ENCODE measurements around the gene TBCC.

The TBCC gene

GRCh38 chr6:42745083-42745639, 742 bp downstream of the TBCC start:
- TF ChIP-seq RARB (CRISPR knock-in tag; IDR thresholded peaks at IDR 0.05) = no peak
- no peak for TF ChIP-seq ZFP3 (CRISPR knock-in tag; IDR thresholded peaks at IDR 0.05)
- no peak for TF ChIP-seq TSHZ2 (CRISPR knock-in tag; IDR thresholded peaks at IDR 0.05)
- TF ChIP-seq GLIS3 (CRISPR knock-in tag; IDR thresholded peaks at IDR 0.05) = no peak
- TF ChIP-seq, protein P1, sequence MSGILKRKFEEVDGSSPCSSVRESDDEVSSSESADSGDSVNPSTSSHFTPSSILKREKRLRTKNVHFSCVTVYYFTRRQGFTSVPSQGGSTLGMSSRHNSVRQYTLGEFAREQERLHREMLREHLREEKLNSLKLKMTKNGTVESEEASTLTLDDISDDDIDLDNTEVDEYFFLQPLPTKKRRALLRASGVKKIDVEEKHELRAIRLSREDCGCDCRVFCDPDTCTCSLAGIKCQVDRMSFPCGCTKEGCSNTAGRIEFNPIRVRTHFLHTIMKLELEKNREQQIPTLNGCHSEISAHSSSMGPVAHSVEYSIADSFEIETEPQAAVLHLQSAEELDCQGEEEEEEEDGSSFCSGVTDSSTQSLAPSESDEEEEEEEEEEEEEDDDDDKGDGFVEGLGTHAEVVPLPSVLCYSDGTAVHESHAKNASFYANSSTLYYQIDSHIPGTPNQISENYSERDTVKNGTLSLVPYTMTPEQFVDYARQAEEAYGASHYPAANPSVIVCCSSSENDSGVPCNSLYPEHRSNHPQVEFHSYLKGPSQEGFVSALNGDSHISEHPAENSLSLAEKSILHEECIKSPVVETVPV (CRISPR knock-in tag; IDR thresholded peaks at IDR 0.05) = no peak
- TF ChIP-seq ZNF565 (CRISPR knock-in tag; conservative IDR thresholded peaks at IDR 0.05; ENCODE audit: low read depth) = no peak
- TF ChIP-seq CREB5 (CRISPR knock-in tag; IDR thresholded peaks at IDR 0.05; ENCODE audit: low read depth) = no peak
- TF ChIP-seq PATZ1 (CRISPR knock-in tag; IDR thresholded peaks at IDR 0.05; ENCODE audit: borderline replicate concordance) = no peak
- no peak for TF ChIP-seq ZNF70 (CRISPR knock-in tag; IDR thresholded peaks at IDR 0.05)
- TF ChIP-seq TCF4 (CRISPR knock-in tag; IDR thresholded peaks at IDR 0.05; ENCODE audit: borderline replicate concordance) = no peak
- no peak for TF ChIP-seq SNAI2 (CRISPR knock-in tag; IDR thresholded peaks at IDR 0.05)
- no peak for TF ChIP-seq ZNF8 (CRISPR knock-in tag; IDR thresholded peaks at IDR 0.05)
- ATAC-seq = no peak; the same call in 2 of the 3 replicates

DNA sequence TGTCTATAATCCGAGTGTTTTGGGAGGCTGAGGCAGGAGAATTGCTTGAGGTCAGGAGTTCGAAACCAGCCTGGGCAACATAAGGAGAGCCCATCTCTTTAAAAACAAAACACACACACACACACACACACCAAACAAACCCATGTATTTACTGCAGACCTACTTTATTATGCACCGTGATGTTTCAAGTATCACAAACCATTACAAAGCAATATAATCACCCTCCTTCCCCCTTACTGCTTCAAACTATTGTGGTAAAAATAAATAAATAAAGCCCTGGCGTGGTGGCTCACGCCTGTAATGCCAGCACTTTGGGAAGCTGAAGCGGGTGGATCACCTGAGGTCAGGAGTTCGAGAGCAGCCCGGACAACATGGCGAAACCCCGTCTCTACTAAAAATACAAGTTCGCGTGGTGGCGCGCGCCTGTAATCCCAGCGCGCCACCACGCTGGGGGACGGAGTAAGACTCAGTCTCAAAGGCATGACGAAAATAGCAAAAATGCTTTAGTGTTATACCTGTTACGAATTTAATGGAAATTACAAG, 1.5 kb downstream of the TBCC start:
- no peak for TF ChIP-seq CREB5 (CRISPR knock-in tag; IDR thresholded peaks at IDR 0.05; ENCODE audit: low read depth)
- TF ChIP-seq ZNF565 (CRISPR knock-in tag; conservative IDR thresholded peaks at IDR 0.05; ENCODE audit: low read depth) = no peak
- no peak for TF ChIP-seq ZFP30 (CRISPR knock-in tag; IDR thresholded peaks at IDR 0.05)
- no peak for TF ChIP-seq RARB (CRISPR knock-in tag; IDR thresholded peaks at IDR 0.05)
- TF ChIP-seq CSDC2 (CRISPR knock-in tag; IDR thresholded peaks at IDR 0.05) = no peak
- TF ChIP-seq TSHZ2 (CRISPR knock-in tag; IDR thresholded peaks at IDR 0.05) = no peak
- TF ChIP-seq ZC3H10 (CRISPR knock-in tag; IDR thresholded peaks at IDR 0.05) = no peak
- TF ChIP-seq ZNF70 (CRISPR knock-in tag; IDR thresholded peaks at IDR 0.05) = no peak
- no peak for TF ChIP-seq OSR1 (CRISPR knock-in tag; IDR thresholded peaks at IDR 0.05)
- no peak for TF ChIP-seq PATZ1 (CRISPR knock-in tag; IDR thresholded peaks at IDR 0.05; ENCODE audit: borderline replicate concordance)
- TF ChIP-seq POU6F1 (CRISPR knock-in tag; IDR thresholded peaks at IDR 0.05; ENCODE audit: borderline replicate concordance, low read depth) = no peak
- TF ChIP-seq GLIS3 (CRISPR knock-in tag; IDR thresholded peaks at IDR 0.05) = no peak
- no peak for TF ChIP-seq ESRRG (CRISPR knock-in tag; IDR thresholded peaks at IDR 0.05)
- no peak for TF ChIP-seq ZFP3 (CRISPR knock-in tag; IDR thresholded peaks at IDR 0.05)
- TF ChIP-seq ISL1 (CRISPR knock-in tag; IDR thresholded peaks at IDR 0.05) = no peak
- no peak for ATAC-seq
